PFSK-1 (cell line): ENCODE results near the gene THOC5.

ENCODE experiments used
- FOXP2 ChIP-seq: optimal IDR thresholded peaks from 2 replicates; pipeline ENCODE3; 2011; ENCODE audit warnings: borderline replicate concordance, control low read depth, inconsistent platforms; ENCODE audit not compliant: insufficient read depth; ENCODE audit errors: extremely low read length, extremely low read depth
- POLR2AphosphoS5 ChIP-seq: IDR thresholded peaks from 2 replicates; pipeline ENCODE4 v1.6.1; 2012; ENCODE audit warnings: low read depth, mild to moderate bottlenecking, control low read depth, low read length, moderate library complexity
- REST ChIP-seq, 2 experiments: IDR thresholded peaks; 2 replicates each; pipeline versions ENCODE4 v1.6.1 to v1.8.0; 2011 to 2012; ENCODE audit warnings: low read depth in 2 of 2, low read length in 2 of 2, control low read depth in 1 of 2, inconsistent platforms in 1 of 2, mild to moderate bottlenecking in 1 of 2, moderate library complexity in 1 of 2; ENCODE audit not compliant: insufficient read depth in 1 of 2
- SIN3A ChIP-seq: IDR thresholded peaks from 2 replicates; pipeline ENCODE4 v1.6.1; 2012; ENCODE audit warnings: mild to moderate bottlenecking, low read length, moderate library complexity, borderline replicate concordance; ENCODE audit not compliant: insufficient read depth
- TAF1 ChIP-seq: IDR thresholded peaks from 2 replicates; pipeline ENCODE4 v1.6.1; 2012; ENCODE audit warnings: low read length, control low read depth, borderline replicate concordance; ENCODE audit not compliant: insufficient read depth

The THOC5 gene

GRCh38 chr22:29574762-29575450, 21.3 kb upstream of the THOC5 start:
- no peak for TF ChIP-seq TAF1
- TF ChIP-seq POLR2AphosphoS5: no peak
- no peak for TF ChIP-seq SIN3A
- TF ChIP-seq FOXP2: no peak
- TF ChIP-seq REST (IDR thresholded peaks at IDR 0.05; ENCODE audit: insufficient read depth in 1 of 2, low read depth in 2 of 2, low read length in 2 of 2): no peak

- TF ChIP-seq FOXP2: no peak
- no peak for TF ChIP-seq TAF1
- TF ChIP-seq SIN3A: no peak
- no peak for TF ChIP-seq POLR2AphosphoS5
- no peak for TF ChIP-seq REST (IDR thresholded peaks at IDR 0.05; ENCODE audit: insufficient read depth in 1 of 2, low read depth in 2 of 2, low read length in 2 of 2)
Measured at GRCh38 chr22:29570912-29571549, 17.5 kb upstream of the THOC5 start.

GRCh38 chr22:29570456-29570855, 16.9 kb upstream of the THOC5 start:
- TF ChIP-seq FOXP2 (no peak), POLR2AphosphoS5 (no peak), TAF1 (no peak)

DNA sequence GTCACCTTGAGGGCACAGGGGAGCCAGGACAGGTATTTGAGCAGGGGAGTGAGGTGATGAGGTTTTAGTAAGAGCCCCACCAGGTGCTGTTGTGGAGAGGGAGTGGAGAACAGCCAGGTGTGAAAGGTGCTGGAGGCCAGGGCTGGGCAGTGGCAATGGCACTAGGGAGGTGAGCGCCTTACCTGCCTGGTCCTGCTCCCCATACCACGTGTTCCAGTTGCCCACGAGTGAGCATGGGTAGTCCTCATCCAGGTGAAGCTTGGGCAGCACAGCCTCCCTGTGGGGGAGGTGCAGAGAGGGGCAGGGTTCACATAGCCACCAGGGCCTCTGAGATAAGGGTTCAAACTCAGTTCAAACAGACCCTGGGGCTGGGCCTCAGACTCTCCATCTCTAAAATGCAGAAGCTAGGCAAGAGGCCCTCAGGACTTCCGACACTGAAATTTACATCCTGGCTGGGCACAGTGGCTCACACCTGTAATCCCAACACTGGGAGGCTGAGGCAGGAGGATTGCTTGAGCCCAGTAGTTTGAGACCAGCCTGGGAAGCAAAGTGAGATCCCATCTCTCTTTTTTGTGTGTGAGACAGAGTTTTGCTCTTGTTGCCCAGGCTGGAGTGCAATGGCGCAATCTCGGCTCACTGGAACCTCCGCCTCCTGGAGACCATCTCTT, 15.6 kb upstream of the THOC5 start:
- TF ChIP-seq FOXP2 (no peak), TAF1 (no peak), REST (IDR thresholded peaks at IDR 0.05; ENCODE audit: insufficient read depth in 1 of 2, low read depth in 2 of 2, low read length in 2 of 2) (no peak), SIN3A (no peak), POLR2AphosphoS5 (no peak)

GRCh38 chr22:29567338-29567737, 13.8 kb upstream of the THOC5 start:
- no peak for TF ChIP-seq REST (IDR thresholded peaks at IDR 0.05; ENCODE audit: insufficient read depth in 1 of 2, low read depth in 2 of 2, low read length in 2 of 2)
- TF ChIP-seq SIN3A: no peak
- TF ChIP-seq POLR2AphosphoS5: no peak
- no peak for TF ChIP-seq TAF1
- no peak for TF ChIP-seq FOXP2
